DND-41 (cell line): ENCODE data around the gene PCDHGB2.
"Not testable (repeated sequence)": the region's sequence is repeated elsewhere in the genome, so short reads cannot be mapped to it uniquely, and the experiment has no call there.

Experiments used
- ATAC-seq: fragments of 200-7000 bp; cut with Tn5 transposase; 3 replicates; pipeline ENCODE4 v1.9.1; 2021; ENCODE audit warnings: low read depth; ENCODE audit not compliant: insufficient read depth
- DNase-seq: peaks from one replicate; pipeline ENCODE4 v3.0.0-alpha.2; 2020
- H2AFZ ChIP-seq: 2 replicates; pipeline ENCODE4 v1.6.0; 2012; ENCODE audit warnings: low read depth, low read length
- H3K27ac ChIP-seq: 2 replicates; pipeline ENCODE4 v1.5.1; 2012; ENCODE audit warnings: low read length, inconsistent platforms
- H3K27me3 ChIP-seq: fragments of 200-600 bp; sonication (generic); 2 replicates; pipeline ENCODE4 v1.6.0; 2012; ENCODE audit warnings: low read length, mild to moderate bottlenecking, inconsistent platforms; ENCODE audit not compliant: insufficient read depth, poor library complexity
- H3K36me3 ChIP-seq: 2 replicates; pipeline ENCODE4 v1.5.1; 2012; ENCODE audit warnings: low read length, inconsistent platforms; ENCODE audit not compliant: insufficient read depth
- H3K4me1 ChIP-seq: 2 replicates; pipeline ENCODE4 v1.5.1; 2012; ENCODE audit warnings: mild to moderate bottlenecking, low read length; ENCODE audit not compliant: insufficient read depth
- H3K4me2 ChIP-seq: 2 replicates; pipeline ENCODE4 v1.6.0; 2012; ENCODE audit warnings: mild to moderate bottlenecking, moderate library complexity, low read length, inconsistent platforms; ENCODE audit not compliant: insufficient read depth
- H3K4me3 ChIP-seq, 2 experiments: fragments of 200-600 bp in 1 of 2; shearing (Covaris generic) in 1 of 2; 2 replicates each; pipeline ENCODE4 v1.5.1; 2012 to 2016; ENCODE audit warnings: inconsistent platforms in 2 of 2, low read length in 2 of 2, mild to moderate bottlenecking in 2 of 2, low read depth in 1 of 2, moderate library complexity in 1 of 2
- H3K79me2 ChIP-seq: 2 replicates; pipeline ENCODE4 v1.6.0; 2012; ENCODE audit warnings: low read length, inconsistent platforms; ENCODE audit not compliant: insufficient read depth
- H3K9ac ChIP-seq: 2 replicates; pipeline ENCODE4 v1.6.0; 2012; ENCODE audit warnings: low read depth, mild to moderate bottlenecking, inconsistent platforms, low read length, moderate library complexity
- H3K9me3 ChIP-seq: 2 replicates; pipeline ENCODE4 v1.5.1; 2012; ENCODE audit warnings: low read length, moderate library complexity, mild to moderate bottlenecking, inconsistent platforms; ENCODE audit not compliant: insufficient read depth, severe bottlenecking
- H4K20me1 ChIP-seq: 2 replicates; pipeline ENCODE4 v1.6.0; 2012; ENCODE audit warnings: low read length; ENCODE audit not compliant: insufficient read depth
- EZH2 ChIP-seq: IDR thresholded peaks from 3 replicates; pipeline ENCODE4 v1.6.1; 2012; ENCODE audit warnings: borderline replicate concordance, low read depth, mild to moderate bottlenecking, moderate library complexity, low read length, inconsistent platforms; ENCODE audit not compliant: severe bottlenecking
- TF ChIP-seq, protein P1 (sequence below): IDR thresholded peaks from 2 replicates; pipeline ENCODE4 v1.5.1; 2012; ENCODE audit warnings: borderline replicate concordance, low read length, moderate library complexity, mild to moderate bottlenecking; ENCODE audit not compliant: poor library complexity, severe bottlenecking; ENCODE audit errors: extremely low read depth

PCDHGB2 gene

DNA sequence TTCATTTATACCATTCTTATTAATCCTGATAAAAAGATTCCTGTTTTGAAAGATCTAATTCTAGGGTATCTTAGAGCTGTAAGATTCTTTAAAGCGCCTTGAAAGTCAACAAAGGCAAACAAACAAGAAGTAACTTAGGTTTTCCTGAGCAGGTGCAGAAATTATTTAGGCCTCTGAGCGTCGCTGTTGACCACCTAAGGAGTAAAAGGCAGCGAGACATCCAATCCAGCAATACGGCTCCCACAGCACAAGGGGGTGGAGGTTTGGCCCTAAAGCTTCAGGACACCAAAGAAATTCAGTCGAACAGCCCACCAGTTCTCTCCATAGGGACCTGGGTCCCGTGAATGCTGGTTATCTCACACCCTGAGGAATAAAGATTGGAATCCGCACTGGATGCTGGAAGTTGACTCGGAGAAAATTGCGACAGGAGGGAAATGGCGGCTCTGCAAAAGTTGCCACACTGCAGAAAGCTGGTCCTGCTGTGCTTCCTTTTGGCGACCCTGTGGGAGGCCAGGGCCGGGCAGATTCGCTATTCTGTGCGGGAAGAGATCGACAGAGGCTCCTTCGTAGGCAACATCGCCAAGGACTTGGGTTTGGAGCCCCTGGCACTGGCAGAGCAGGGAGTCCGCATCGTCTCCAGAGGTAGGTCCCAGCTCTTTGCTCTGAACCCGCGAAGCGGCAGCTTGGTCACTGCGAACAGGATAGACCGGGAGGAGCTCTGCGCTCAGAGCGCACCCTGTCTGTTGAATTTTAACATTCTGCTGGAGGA lies 21.1 kb upstream of the PCDHGB2 start, which contains the start of gene PCDHGA2:
Gene PCDHGA2 (plus strand): TSS at position 223 of the 769 bp plus-strand sequence.
- TF ChIP-seq, protein P1, sequence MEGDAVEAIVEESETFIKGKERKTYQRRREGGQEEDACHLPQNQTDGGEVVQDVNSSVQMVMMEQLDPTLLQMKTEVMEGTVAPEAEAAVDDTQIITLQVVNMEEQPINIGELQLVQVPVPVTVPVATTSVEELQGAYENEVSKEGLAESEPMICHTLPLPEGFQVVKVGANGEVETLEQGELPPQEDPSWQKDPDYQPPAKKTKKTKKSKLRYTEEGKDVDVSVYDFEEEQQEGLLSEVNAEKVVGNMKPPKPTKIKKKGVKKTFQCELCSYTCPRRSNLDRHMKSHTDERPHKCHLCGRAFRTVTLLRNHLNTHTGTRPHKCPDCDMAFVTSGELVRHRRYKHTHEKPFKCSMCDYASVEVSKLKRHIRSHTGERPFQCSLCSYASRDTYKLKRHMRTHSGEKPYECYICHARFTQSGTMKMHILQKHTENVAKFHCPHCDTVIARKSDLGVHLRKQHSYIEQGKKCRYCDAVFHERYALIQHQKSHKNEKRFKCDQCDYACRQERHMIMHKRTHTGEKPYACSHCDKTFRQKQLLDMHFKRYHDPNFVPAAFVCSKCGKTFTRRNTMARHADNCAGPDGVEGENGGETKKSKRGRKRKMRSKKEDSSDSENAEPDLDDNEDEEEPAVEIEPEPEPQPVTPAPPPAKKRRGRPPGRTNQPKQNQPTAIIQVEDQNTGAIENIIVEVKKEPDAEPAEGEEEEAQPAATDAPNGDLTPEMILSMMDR = peak; percentile 34
- no peak for TF ChIP-seq EZH2
- ATAC-seq (no peak), DNase-seq (no peak)
- H3K4me1 ChIP-seq = no peaks in the 10 kb centered on the region
- no peaks in the 10 kb centered on the region for H3K27me3 ChIP-seq
- H3K27ac ChIP-seq = no peak within 1 kb of the TSS
- no peaks in the 10 kb centered on the region for H3K79me2 ChIP-seq
- no peak within 1 kb of the TSS for H3K4me3 ChIP-seq
- H3K36me3 ChIP-seq = no peaks in the 10 kb centered on the region
- H2AFZ ChIP-seq = no peak within 1 kb of the TSS
- no peak within 1 kb of the TSS for H3K4me2 ChIP-seq
- H4K20me1 ChIP-seq = no peaks in the 10 kb centered on the region
- H3K9ac ChIP-seq = no peak within 1 kb of the TSS
- no peaks in the 10 kb centered on the region for H3K9me3 ChIP-seq

DNA sequence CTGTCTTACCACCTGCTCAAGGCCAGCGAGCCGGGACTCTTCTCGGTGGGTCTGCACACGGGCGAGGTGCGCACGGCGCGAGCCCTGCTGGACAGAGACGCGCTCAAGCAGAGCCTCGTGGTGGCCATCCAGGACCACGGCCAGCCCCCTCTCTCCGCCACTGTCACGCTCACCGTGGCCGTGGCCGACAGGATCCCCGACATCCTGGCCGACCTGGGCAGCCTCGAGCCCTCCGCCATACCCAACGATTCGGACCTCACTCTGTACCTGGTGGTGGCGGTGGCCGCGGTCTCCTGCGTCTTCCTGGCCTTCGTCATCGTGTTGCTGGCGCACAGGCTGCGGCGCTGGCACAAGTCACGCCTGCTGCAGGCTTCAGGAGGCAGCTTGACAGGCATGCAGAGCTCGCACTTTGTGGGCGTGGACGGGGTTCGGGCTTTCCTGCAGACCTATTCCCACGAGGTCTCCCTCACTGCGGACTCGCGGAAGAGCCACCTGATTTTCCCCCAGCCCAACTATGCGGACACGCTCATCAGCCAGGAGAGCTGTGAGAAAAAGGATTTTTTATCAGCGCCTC lies 18.9 kb upstream of the PCDHGB2 start:
- H3K9me3 ChIP-seq = not testable (repeated sequence)

DNA sequence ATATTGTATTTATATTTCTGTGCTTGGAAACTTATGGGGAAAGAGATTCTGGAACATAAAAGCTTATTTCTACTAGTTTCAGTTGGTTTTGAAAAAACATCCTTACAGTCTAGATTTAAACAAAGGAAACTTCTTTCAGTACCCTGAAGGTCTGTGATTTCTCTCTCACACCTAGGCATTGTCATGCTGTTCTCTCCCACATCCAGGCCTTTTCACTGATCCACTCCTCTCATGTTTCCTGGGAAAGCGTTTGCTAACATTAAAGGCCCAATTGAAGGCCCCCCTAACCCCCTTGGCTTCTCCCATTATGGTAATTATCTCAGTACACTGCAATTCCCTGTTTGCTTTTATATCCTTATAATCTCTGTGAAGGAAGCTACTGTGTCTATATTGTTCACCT lies 17.0 kb upstream of the PCDHGB2 start:
- TF ChIP-seq EZH2 = no peak
- TF ChIP-seq, protein P1 = no peak
- Histone ChIP-seq H3K36me3 (no peaks in the 10 kb centered on the region), H3K27ac (no peak overlapping the region), H3K79me2 (no peaks in the 10 kb centered on the region), H3K4me1 (no peaks in the 10 kb centered on the region), H3K4me3 (no peak overlapping the region), H3K9ac (no peak overlapping the region), H3K4me2 (no peak overlapping the region), H3K9me3 (no peaks in the 10 kb centered on the region), H4K20me1 (no peaks in the 10 kb centered on the region), H3K27me3 (no peaks in the 10 kb centered on the region), H2AFZ (no peak overlapping the region)
- DNase-seq (no peak), ATAC-seq (no peak)

More for the DNA sequence above, 18.9 kb upstream of the PCDHGB2 start:
- H4K20me1 ChIP-seq, H3K27ac ChIP-seq, ATAC-seq, H3K4me1 ChIP-seq, H3K36me3 ChIP-seq, H2AFZ ChIP-seq, H3K4me3 ChIP-seq, H3K27me3 ChIP-seq, H3K9ac ChIP-seq, DNase-seq, H3K4me2 ChIP-seq, H3K79me2 ChIP-seq: not testable (repeated sequence)

DNA sequence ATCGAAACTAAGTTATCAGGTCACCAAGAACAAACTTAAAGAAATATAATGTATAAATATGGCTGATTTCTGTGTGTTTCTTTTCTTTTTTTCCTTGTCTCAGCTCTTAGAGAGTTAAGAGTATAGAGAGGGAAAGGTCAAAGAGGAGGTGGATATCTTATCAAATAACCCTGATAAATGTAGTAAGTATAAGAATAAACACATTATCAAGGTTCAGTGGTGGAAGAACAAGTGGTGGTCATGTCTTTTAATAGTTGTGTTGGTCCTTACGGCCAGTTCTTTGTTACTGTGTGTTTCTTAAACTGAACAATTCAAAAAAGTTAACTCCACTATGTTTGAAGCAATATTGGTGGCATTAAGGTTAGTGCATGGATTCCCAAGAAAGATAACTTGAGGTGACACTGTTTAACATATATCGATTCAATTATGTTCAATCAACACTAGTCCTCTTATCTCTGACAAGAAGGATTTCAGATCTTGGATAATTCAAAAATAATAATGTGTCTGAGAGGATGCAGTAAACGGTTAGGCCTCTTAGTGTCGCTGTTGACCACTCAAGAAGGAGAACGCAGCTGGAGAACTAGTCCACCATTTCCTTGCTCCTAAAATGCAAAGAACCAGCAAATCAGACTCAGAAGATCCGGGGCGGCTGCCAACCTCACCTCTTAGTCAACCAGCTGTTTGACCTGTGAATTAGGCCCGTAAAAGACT lies 16.4 kb upstream of the PCDHGB2 start, which contains the start of gene PCDHGA3:
Gene PCDHGA3 (plus strand): TSS at position 588 of the 711 bp plus-strand sequence. CDS start 205 bp downstream, outside the sequence.
- no peaks in the 10 kb centered on the region for H3K4me1 ChIP-seq
- no peak for ATAC-seq
- no peaks in the 10 kb centered on the region for H3K9me3 ChIP-seq
- no peak within 1 kb of the TSS for H3K4me2 ChIP-seq
- no peak for TF ChIP-seq EZH2
- TF ChIP-seq, protein P1 = peak; percentile 18
- DNase-seq = no peak
- H3K4me3 ChIP-seq = no peak within 1 kb of the TSS
- no peak within 1 kb of the TSS for H3K9ac ChIP-seq
- H3K79me2 ChIP-seq = no peaks in the 10 kb centered on the region
- H3K27ac ChIP-seq = no peak within 1 kb of the TSS
- H2AFZ ChIP-seq = no peak within 1 kb of the TSS
- no peaks in the 10 kb centered on the region for H3K27me3 ChIP-seq
- no peaks in the 10 kb centered on the region for H4K20me1 ChIP-seq
- no peaks in the 10 kb centered on the region for H3K36me3 ChIP-seq
